Activated effector memory CD4-positive, alpha-beta T cell treated with Interleukin-2 at 50 U/mL for 16 hours (primary cell): Measurements from ENCODE around the gene JAK1.

ENCODE experiments used
- DNase-seq: peaks from one replicate; pipeline ENCODE4 v3.0.0-alpha.2; 2020

The JAK1 gene

GRCh38 chr1:64979358-64979757 lies 13.0 kb upstream of the JAK1 start:
- DNase-seq, result no peak

- DNase-seq, result no peak
Observed at GRCh38 chr1:64976361-64976760, 10.0 kb upstream of the JAK1 start.

- no peak for DNase-seq
Observed at GRCh38 chr1:64975740-64976139, 9.4 kb upstream of the JAK1 start.

- DNase-seq, result no peak
Observed at GRCh38 chr1:64975127-64975526, 8.8 kb upstream of the JAK1 start.

- no peak for DNase-seq
Observed at GRCh38 chr1:64974288-64974825, 8.0 kb upstream of the JAK1 start.

GRCh38 chr1:64973061-64973647 lies 6.8 kb upstream of the JAK1 start:
- DNase-seq, result no peak

- DNase-seq, result no peak
Observed at GRCh38 chr1:64969305-64970046, 3.1 kb upstream of the JAK1 start.

- DNase-seq, result no peak
Observed at GRCh38 chr1:64967381-64967780, 1.0 kb upstream of the JAK1 start.

GRCh38 chr1:64965366-64966157 lies 787 bp downstream of the JAK1 start:
- DNase-seq, result peak; percentile 67

- DNase-seq, result no peak
Observed at GRCh38 chr1:64963466-64963865, 2.9 kb downstream of the JAK1 start.

- peak; percentile 17 for DNase-seq
Observed at GRCh38 chr1:64962441-64962840, 3.9 kb downstream of the JAK1 start.

GRCh38 chr1:64961923-64962322 lies 4.4 kb downstream of the JAK1 start:
- no peak for DNase-seq

- DNase-seq, result no peak
Observed at GRCh38 chr1:64960731-64961130, 5.6 kb downstream of the JAK1 start.

- DNase-seq, result no peak
Observed at GRCh38 chr1:64959986-64960385, 6.4 kb downstream of the JAK1 start.

- DNase-seq, result no peak
Observed at GRCh38 chr1:64956733-64957441, 9.5 kb downstream of the JAK1 start.

GRCh38 chr1:64956010-64956640 lies 10.2 kb downstream of the JAK1 start:
- DNase-seq, result no peak

- no peak for DNase-seq
Observed at GRCh38 chr1:64955097-64956009, 11.0 kb downstream of the JAK1 start.

GRCh38 chr1:64953241-64953640 lies 13.1 kb downstream of the JAK1 start:
- DNase-seq, result no peak

GRCh38 chr1:64950284-64950809 lies 16.0 kb downstream of the JAK1 start:
- DNase-seq, result no peak

GRCh38 chr1:64948905-64949833 lies 17.2 kb downstream of the JAK1 start:
- no peak for DNase-seq
